Measurements from ENCODE around the gene CNPY1. TPM values are rescaled to one million over a fixed set of nuclear protein-coding genes. Genes with fewer than 3 reads are reported as not detected.

Gene CNPY1
- total and polyA plus RNA-seq, 2 of the 8 experiments (the other 6 are each of a cell fraction or from before 2014, with no cell fraction given) = not detected

DNA sequence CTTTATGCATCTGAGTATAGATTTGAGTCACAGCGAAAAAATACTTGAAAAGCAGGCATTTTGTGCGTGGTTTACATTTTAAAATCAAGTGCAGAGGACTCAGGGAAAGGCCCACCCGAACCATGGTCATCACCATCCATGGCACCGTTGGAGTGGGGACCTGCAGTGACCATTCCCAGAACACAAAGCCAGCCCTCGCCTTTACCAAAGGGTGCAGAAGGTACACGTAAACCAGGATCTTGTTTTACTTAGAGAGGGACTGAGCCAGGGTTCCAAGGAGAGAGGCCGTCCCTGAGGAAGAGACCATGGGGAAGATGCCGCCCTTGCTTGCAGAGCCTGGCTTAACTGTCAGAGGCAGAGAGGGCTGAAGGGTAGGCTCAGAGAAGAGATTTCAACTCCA, 12.0 kb upstream of the CNPY1 start (continued):
- TF ChIP-seq, protein P1, sequence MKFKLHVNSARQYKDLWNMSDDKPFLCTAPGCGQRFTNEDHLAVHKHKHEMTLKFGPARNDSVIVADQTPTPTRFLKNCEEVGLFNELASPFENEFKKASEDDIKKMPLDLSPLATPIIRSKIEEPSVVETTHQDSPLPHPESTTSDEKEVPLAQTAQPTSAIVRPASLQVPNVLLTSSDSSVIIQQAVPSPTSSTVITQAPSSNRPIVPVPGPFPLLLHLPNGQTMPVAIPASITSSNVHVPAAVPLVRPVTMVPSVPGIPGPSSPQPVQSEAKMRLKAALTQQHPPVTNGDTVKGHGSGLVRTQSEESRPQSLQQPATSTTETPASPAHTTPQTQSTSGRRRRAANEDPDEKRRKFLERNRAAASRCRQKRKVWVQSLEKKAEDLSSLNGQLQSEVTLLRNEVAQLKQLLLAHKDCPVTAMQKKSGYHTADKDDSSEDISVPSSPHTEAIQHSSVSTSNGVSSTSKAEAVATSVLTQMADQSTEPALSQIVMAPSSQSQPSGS (IDR thresholded peaks at IDR 0.05; ENCODE audit: low read length) = no peak
- TF ChIP-seq MAFK (IDR thresholded peaks at IDR 0.05; ENCODE audit: low read depth, low read length) (no peak), ASH2L (IDR thresholded peaks at IDR 0.05; ENCODE audit: low read length) (no peak), JUND (IDR thresholded peaks at IDR 0.05; ENCODE audit: low read length) (no peak), EP300 (IDR thresholded peaks at IDR 0.05; ENCODE audit: borderline replicate concordance in 1 of 2, low read depth in 2 of 2, low read length in 2 of 2) (no peak), RNF2 (IDR thresholded peaks at IDR 0.05; ENCODE audit: borderline replicate concordance, low read depth, low read length, missing control alignments, poor library complexity, severe bottlenecking) (no peak)

Data from H1 (cell line).